ENCODE data around the gene GLDN.

DNA sequence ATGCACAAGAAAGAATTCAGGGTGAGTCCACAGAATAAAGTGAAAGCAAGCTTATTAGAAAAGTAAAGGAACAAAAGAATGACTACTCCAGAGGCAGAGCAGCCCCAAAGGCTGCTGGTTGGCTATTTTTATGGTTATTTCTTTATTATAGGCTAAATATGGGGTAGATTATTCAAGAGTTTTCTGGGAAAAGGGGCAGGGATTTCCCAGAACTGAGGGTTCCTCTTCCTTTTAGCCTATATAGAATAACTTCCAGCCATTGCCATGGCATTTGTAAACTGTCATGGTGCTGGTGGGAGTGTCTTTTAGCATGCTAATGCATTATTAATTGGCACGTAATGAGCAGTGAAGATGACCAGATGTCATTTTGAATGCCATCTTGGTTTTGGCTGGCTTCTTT lies 13.6 kb downstream of the GLDN start:
- TF ChIP-seq CTCF (tag by site-specific recombination; IDR thresholded peaks at IDR 0.05) = no peak
- no peak for TF ChIP-seq ZBTB44 (tag by site-specific recombination; IDR thresholded peaks at IDR 0.05)
- TF ChIP-seq REST (tag by site-specific recombination; IDR thresholded peaks at IDR 0.05) = no peak
- TF ChIP-seq ZNF138 (tag by site-specific recombination; IDR thresholded peaks at IDR 0.05; ENCODE audit: borderline replicate concordance) = no peak
- TF ChIP-seq ZNF629 (tag by site-specific recombination; IDR thresholded peaks at IDR 0.05) = no peak
